ENCODE data around the gene XRCC1.

DNA sequence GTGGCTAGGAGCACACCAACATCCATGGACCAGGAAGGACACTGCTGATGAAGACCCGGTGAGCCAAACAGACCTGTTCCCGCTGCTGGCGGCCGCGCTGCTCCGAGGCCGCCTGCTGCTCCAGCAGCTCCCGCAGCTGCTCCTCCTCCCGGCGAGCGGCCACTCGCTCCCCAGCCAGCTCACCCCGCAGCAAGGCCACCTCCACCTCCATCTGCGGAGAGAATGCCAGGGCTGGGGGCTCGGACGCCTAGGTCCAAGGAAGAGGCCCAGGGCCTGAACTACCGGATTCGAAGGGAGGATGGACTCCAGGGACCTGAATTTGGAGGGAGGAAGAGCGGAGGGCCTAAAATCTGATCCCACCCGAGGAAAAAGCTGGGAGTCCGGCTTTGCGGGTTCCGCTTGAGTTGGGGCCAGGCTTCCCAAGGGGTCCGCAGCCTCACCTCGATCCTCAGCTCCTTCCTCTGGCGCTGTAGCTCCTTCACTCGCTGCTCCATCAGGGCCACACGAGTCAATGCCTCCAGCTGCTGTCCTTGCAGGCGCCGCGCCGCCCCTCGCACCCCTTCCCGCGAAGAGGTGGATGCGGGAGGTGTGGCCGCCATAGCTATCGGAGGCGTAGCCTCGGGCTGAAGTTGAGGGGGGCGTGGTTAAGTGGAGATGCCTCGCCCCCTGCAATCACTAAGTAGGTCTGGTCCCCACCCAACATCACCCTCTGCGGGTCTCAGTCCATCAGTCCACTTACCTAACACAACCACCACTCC lies 73.5 kb downstream of the XRCC1 start:
- TF ChIP-seq, protein P1, sequence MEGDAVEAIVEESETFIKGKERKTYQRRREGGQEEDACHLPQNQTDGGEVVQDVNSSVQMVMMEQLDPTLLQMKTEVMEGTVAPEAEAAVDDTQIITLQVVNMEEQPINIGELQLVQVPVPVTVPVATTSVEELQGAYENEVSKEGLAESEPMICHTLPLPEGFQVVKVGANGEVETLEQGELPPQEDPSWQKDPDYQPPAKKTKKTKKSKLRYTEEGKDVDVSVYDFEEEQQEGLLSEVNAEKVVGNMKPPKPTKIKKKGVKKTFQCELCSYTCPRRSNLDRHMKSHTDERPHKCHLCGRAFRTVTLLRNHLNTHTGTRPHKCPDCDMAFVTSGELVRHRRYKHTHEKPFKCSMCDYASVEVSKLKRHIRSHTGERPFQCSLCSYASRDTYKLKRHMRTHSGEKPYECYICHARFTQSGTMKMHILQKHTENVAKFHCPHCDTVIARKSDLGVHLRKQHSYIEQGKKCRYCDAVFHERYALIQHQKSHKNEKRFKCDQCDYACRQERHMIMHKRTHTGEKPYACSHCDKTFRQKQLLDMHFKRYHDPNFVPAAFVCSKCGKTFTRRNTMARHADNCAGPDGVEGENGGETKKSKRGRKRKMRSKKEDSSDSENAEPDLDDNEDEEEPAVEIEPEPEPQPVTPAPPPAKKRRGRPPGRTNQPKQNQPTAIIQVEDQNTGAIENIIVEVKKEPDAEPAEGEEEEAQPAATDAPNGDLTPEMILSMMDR (IDR thresholded peaks at IDR 0.05) = no peak
- TF ChIP-seq POLR2A (IDR thresholded peaks at IDR 0.05) = no peak

Measured in heart left ventricle (tissue), 13 donors.